ENCODE data around the gene SVEP1. TPM values are rescaled to one million over a fixed set of nuclear protein-coding genes. Genes with fewer than 3 reads are reported as not detected.

The SVEP1 gene
- total RNA-seq, 1 experiment from 2014 or later = 0.45 TPM

DNA sequence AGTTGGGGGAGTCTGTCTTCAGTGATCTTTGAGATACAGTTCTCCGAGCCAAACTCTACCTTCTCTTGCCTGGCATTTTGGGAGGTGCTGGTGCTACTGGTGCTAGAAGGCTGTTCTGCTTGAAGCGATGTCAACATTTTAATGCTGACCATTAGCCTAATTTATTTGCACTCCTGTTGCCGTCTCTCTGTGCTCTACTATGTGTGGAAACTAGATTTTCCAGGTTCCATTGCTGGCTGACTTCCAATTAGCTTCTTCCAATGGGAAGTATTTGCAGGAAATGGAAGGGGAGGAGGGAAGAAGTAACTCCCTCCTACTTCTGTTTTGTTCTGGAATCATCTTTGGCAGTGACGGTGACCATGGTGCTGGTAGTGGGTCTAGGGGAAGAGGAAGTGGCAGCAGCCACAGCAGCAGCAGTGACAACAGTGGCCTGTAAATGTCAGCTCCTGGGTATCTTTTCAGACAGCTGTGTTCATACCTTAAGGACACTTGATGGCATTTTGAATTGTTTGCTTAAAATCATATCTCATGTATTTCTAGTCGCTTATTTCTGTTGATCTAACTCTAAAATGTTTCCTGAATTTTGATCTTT lies 249.8 kb downstream of the SVEP1 start:
- Histone ChIP-seq H3K27me3 (replicated peaks; ENCODE audit: insufficient read depth, low read depth, low read length, poor library complexity) (no peaks in the 10 kb centered on the region), H3K4me3 (ENCODE audit: low read depth, low read length, poor library complexity, severe bottlenecking) (no peak overlapping the region), H3K27ac (ENCODE audit: low read depth, low read length, poor library complexity, severe bottlenecking) (no peak overlapping the region), H3K9me3 (ENCODE audit: low read depth, low read length, poor library complexity, severe bottlenecking) (no peaks in the 10 kb centered on the region), H3K4me1 (ENCODE audit: insufficient read depth, low read length, poor library complexity, severe bottlenecking) (no peaks in the 10 kb centered on the region), H3K36me3 (ENCODE audit: insufficient read depth, low read length, poor library complexity, severe bottlenecking) (no peaks in the 10 kb centered on the region)
- POLR2A ChIA-PET (ENCODE audit: low non-redundant PET) = no interaction called here
- TF ChIP-seq, protein P1, sequence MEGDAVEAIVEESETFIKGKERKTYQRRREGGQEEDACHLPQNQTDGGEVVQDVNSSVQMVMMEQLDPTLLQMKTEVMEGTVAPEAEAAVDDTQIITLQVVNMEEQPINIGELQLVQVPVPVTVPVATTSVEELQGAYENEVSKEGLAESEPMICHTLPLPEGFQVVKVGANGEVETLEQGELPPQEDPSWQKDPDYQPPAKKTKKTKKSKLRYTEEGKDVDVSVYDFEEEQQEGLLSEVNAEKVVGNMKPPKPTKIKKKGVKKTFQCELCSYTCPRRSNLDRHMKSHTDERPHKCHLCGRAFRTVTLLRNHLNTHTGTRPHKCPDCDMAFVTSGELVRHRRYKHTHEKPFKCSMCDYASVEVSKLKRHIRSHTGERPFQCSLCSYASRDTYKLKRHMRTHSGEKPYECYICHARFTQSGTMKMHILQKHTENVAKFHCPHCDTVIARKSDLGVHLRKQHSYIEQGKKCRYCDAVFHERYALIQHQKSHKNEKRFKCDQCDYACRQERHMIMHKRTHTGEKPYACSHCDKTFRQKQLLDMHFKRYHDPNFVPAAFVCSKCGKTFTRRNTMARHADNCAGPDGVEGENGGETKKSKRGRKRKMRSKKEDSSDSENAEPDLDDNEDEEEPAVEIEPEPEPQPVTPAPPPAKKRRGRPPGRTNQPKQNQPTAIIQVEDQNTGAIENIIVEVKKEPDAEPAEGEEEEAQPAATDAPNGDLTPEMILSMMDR (conservative IDR thresholded peaks at IDR 0.05; ENCODE audit: low read depth, low read length) = no peak
- TF ChIP-seq EZH2 (IDR thresholded peaks at IDR 0.05; ENCODE audit: borderline replicate concordance, low read depth, low read length, poor library complexity, severe bottlenecking) = no peak
- BruUV-seq (replicated peaks) = no TSS peak
- intact Hi-C loops (cut with micrococcal nuclease; ENCODE audit: unreplicated experiment) = no loop called here
- DNase-seq (ENCODE audit: low spot score) = no peak
- CTCF ChIA-PET = no interaction called here

DNA sequence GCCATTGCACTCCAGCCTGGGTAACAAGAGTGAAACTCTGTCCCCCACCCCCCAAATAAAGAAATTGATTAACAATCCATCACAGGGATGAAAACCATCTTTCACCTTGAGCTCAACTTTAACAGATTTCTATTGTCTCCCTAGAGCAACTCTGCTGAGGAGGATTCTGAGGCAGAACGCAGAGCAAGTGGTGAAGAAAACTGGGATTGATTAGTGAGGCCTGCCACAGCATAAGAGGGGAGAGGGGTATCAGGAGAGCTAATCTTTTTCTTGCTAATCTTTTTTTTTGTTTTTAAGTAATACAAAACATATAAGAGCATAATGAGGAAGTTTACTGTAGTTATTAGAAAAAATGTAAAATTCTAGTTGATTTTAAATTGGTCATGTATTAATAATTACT lies 250.8 kb downstream of the SVEP1 start:
- CTCF ChIA-PET = no interaction called here
- intact Hi-C loops (cut with micrococcal nuclease; ENCODE audit: unreplicated experiment) = no loop called here

DNA sequence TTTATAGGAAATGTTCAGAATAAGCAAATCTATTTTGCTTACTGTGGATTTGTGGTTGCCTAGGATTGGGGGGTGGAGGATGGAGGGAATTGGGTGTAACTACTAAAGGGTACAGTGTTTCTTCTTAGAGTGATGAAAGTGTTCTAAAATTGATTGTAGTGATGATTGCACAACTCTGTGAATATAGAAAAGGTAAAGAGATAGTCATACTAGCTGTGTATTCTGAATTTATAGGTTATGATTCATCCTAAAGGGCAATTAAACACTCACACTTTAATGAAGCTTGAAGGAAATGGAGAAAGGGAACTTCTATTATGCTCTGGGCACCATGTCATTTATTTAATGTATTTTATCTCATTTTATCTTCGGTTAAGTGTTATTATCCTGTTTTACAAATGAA lies 251.8 kb downstream of the SVEP1 start:
- POLR2A ChIA-PET (ENCODE audit: low non-redundant PET) = no interaction called here
- TF ChIP-seq, protein P1 (conservative IDR thresholded peaks at IDR 0.05; ENCODE audit: low read depth, low read length) = no peak
- no peak for TF ChIP-seq EZH2 (IDR thresholded peaks at IDR 0.05; ENCODE audit: borderline replicate concordance, low read depth, low read length, poor library complexity, severe bottlenecking)
- CTCF ChIA-PET = no interaction called here

More for the DNA sequence above, 250.8 kb downstream of the SVEP1 start:
- Histone ChIP-seq H3K9me3 (ENCODE audit: low read depth, low read length, poor library complexity, severe bottlenecking) (no peaks in the 10 kb centered on the region), H3K4me1 (ENCODE audit: insufficient read depth, low read length, poor library complexity, severe bottlenecking) (no peaks in the 10 kb centered on the region), H3K27me3 (replicated peaks; ENCODE audit: insufficient read depth, low read depth, low read length, poor library complexity) (no peaks in the 10 kb centered on the region), H3K36me3 (ENCODE audit: insufficient read depth, low read length, poor library complexity, severe bottlenecking) (no peaks in the 10 kb centered on the region), H3K27ac (ENCODE audit: low read depth, low read length, poor library complexity, severe bottlenecking) (no peak overlapping the region), H3K4me3 (ENCODE audit: low read depth, low read length, poor library complexity, severe bottlenecking) (no peak overlapping the region)
- DNase-seq (ENCODE audit: low spot score) = no peak
- BruUV-seq (replicated peaks) = no TSS peak
- TF ChIP-seq, protein P1 (conservative IDR thresholded peaks at IDR 0.05; ENCODE audit: low read depth, low read length) = no peak
- no peak for TF ChIP-seq EZH2 (IDR thresholded peaks at IDR 0.05; ENCODE audit: borderline replicate concordance, low read depth, low read length, poor library complexity, severe bottlenecking)
- POLR2A ChIA-PET (ENCODE audit: low non-redundant PET) = no interaction called here

More for the DNA sequence above, 251.8 kb downstream of the SVEP1 start:
- H3K27ac ChIP-seq (ENCODE audit: low read depth, low read length, poor library complexity, severe bottlenecking) = no peak overlapping the region
- intact Hi-C loops (cut with micrococcal nuclease; ENCODE audit: unreplicated experiment) = no loop called here
- DNase-seq (ENCODE audit: low spot score) = no peak
- H3K27me3 ChIP-seq (replicated peaks; ENCODE audit: insufficient read depth, low read depth, low read length, poor library complexity) = no peaks in the 10 kb centered on the region
- H3K9me3 ChIP-seq (ENCODE audit: low read depth, low read length, poor library complexity, severe bottlenecking) = no peaks in the 10 kb centered on the region
- BruUV-seq (replicated peaks) = no TSS peak
- no peaks in the 10 kb centered on the region for H3K4me1 ChIP-seq (ENCODE audit: insufficient read depth, low read length, poor library complexity, severe bottlenecking)
- no peak overlapping the region for H3K4me3 ChIP-seq (ENCODE audit: low read depth, low read length, poor library complexity, severe bottlenecking)
- H3K36me3 ChIP-seq (ENCODE audit: insufficient read depth, low read length, poor library complexity, severe bottlenecking) = no peaks in the 10 kb centered on the region

Measured in A673 (cell line).